Smooth muscle cell (in vitro differentiated cells): Measurements from ENCODE around the gene HDAC9. TPM values are rescaled to one million over a fixed set of nuclear protein-coding genes. Genes with fewer than 3 reads are reported as not detected.

Experiments
- DNase-seq: peaks from one replicate; lab custom pipeline; 2025; ENCODE audit not compliant: unreplicated experiment; lab: John Stamatoyannopoulos, UW
- H2AFZ ChIP-seq: fragments of 200-600 bp; sonication (generic); 2 replicates; pipeline ENCODE4 v1.6.0; 2016; ENCODE audit warnings: antibody characterized with exemption, low read depth, mild to moderate bottlenecking
- H3F3A ChIP-seq: fragments of 200-600 bp; sonication (generic); 2 replicates; pipeline ENCODE4 v1.6.0; 2017; ENCODE audit warnings: antibody characterized with exemption, low read depth
- H3K27ac ChIP-seq: fragments of 200-600 bp; sonication (generic); 2 replicates; pipeline ENCODE4 v1.5.1; 2016; ENCODE audit warnings: low read depth, mild to moderate bottlenecking
- H3K27me3 ChIP-seq: fragments of 200-600 bp; sonication (generic); 2 replicates; pipeline ENCODE4 v1.6.1; 2016; ENCODE audit warnings: low read depth, mild to moderate bottlenecking
- H3K36me3 ChIP-seq: fragments of 200-600 bp; sonication (generic); 2 replicates; pipeline ENCODE4 v1.5.1; 2016; ENCODE audit warnings: low read depth
- H3K4me1 ChIP-seq: fragments of 200-600 bp; sonication (generic); 2 replicates; pipeline ENCODE4 v1.5.1; 2016; ENCODE audit warnings: low read depth
- H3K4me2 ChIP-seq: fragments of 200-600 bp; sonication (generic); 2 replicates; pipeline ENCODE4 v1.6.0; 2016; ENCODE audit warnings: mild to moderate bottlenecking
- H3K4me3 ChIP-seq: fragments of 200-600 bp; sonication (generic); 2 replicates; pipeline ENCODE4 v1.5.1; 2016; ENCODE audit warnings: mild to moderate bottlenecking
- H3K79me2 ChIP-seq: fragments of 200-600 bp; sonication (generic); 2 replicates; pipeline ENCODE4 v1.6.0; 2016; ENCODE audit warnings: low read depth, mild to moderate bottlenecking
- H3K9ac ChIP-seq: fragments of 200-600 bp; sonication (generic); 2 replicates; pipeline ENCODE4 v1.6.0; 2016; ENCODE audit warnings: low read depth
- H3K9me3 ChIP-seq: fragments of 200-600 bp; sonication (generic); replicated peaks from 2 replicates; pipeline ENCODE4 v1.5.1; 2016; ENCODE audit warnings: low read depth
- H4K20me1 ChIP-seq: fragments of 200-600 bp; sonication (generic); 2 replicates; pipeline ENCODE4 v1.6.0; 2016; ENCODE audit warnings: low read depth
- WGBS: methylation state at CpG from one replicate; pipeline ENCODE4 v1.1.7; 2016; ENCODE audit warnings: low lambda C conversion rate; 5-methylcytosine and 5-hydroxymethylcytosine counted together
- polyA plus RNA-seq: library from polyadenylated mRNA; unstranded; fragments of >200 nt; fragmentation: Nextera tagmentation; extraction: Ambion mirVana; gene quantifications from 2 replicates; pipeline ENCODE4 v1.2.1, GENCODE V29; 2016
- total RNA-seq: library from RNA; depleted of rRNA; stranded (reverse); fragments of >200 nt; gene quantifications from 2 replicates; pipeline ENCODE4 v1.2.3, GENCODE V29; 2014
- TF ChIP-seq, protein P1 (sequence below): fragments of 200-600 bp; sonication (generic); IDR thresholded peaks from 2 replicates; pipeline ENCODE4 v1.5.1; 2017; ENCODE audit warnings: borderline replicate concordance, mild to moderate bottlenecking, antibody characterized with exemption; ENCODE audit not compliant: insufficient read depth, poor library complexity, severe bottlenecking

HDAC9 gene
- total and polyA plus RNA-seq, 2 experiments from 2014 or later: 2.2 to 7.1 TPM

DNA sequence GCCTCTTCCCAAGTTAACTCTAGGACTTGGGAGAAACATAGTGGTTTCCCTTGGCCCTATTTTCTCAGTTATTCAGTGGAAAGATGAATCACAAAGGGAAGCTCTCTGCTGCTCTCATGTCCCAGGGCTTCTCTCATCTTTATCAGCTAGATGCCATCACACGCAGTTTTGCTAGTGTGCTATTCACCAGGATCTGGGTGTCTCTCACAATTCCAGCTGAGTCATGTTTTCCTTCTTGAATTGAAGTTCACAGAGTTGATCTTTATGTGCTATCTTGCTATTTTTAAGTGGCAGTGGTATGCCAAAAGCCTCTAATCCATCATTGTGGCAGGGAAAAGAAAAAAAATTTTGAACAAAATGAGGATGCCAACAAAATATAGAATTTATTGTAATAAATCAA is 520.6 kb downstream of the HDAC9 start:
- TF ChIP-seq, protein P1, sequence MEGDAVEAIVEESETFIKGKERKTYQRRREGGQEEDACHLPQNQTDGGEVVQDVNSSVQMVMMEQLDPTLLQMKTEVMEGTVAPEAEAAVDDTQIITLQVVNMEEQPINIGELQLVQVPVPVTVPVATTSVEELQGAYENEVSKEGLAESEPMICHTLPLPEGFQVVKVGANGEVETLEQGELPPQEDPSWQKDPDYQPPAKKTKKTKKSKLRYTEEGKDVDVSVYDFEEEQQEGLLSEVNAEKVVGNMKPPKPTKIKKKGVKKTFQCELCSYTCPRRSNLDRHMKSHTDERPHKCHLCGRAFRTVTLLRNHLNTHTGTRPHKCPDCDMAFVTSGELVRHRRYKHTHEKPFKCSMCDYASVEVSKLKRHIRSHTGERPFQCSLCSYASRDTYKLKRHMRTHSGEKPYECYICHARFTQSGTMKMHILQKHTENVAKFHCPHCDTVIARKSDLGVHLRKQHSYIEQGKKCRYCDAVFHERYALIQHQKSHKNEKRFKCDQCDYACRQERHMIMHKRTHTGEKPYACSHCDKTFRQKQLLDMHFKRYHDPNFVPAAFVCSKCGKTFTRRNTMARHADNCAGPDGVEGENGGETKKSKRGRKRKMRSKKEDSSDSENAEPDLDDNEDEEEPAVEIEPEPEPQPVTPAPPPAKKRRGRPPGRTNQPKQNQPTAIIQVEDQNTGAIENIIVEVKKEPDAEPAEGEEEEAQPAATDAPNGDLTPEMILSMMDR: no peak
- no peak overlapping the region for H3K9ac ChIP-seq
- H3K27me3 ChIP-seq: no peaks in the 10 kb centered on the region
- H3K27ac ChIP-seq: no peak overlapping the region
- no peak overlapping the region for H2AFZ ChIP-seq
- no peak overlapping the region for H3K4me2 ChIP-seq
- H3K79me2 ChIP-seq: no peaks in the 10 kb centered on the region
- H3F3A ChIP-seq: peaks cover 4% of the 10 kb centered on the region
- H3K4me1 ChIP-seq: no peaks in the 10 kb centered on the region
- H3K9me3 ChIP-seq: peaks cover 8% of the 10 kb centered on the region
- WGBS: 17% methylated on average over 1 of the region's 1 CpG
- H4K20me1 ChIP-seq: no peaks in the 10 kb centered on the region
- no peak for DNase-seq
- H3K36me3 ChIP-seq: no peaks in the 10 kb centered on the region
- no peak overlapping the region for H3K4me3 ChIP-seq

DNA sequence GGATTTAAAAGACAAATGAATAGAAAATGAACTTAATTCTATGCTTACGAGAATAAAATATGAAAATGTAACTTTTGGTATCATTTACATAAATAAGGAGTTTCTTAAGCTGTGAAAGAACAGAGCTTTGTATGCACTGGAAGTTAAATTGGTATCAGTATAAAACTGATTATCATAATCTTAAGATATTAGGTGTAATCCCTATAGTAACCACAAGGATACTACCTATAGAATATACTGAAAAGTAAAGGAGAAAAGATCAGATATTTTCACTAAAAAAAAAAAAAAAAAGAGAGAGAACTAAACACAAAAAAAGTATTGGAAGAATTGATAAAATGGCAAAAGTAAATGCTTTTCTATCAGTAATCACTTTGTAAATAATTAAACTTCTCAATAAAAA is 521.8 kb downstream of the HDAC9 start:
- Histone ChIP-seq H3K4me3 (no peak overlapping the region), H3K9me3 (peaks cover 8% of the 10 kb centered on the region), H3K9ac (no peak overlapping the region), H3K4me1 (no peaks in the 10 kb centered on the region), H3K4me2 (no peak overlapping the region), H3K27ac (no peak overlapping the region), H4K20me1 (no peaks in the 10 kb centered on the region), H2AFZ (no peak overlapping the region), H3K36me3 (no peaks in the 10 kb centered on the region), H3F3A (peaks cover 4% of the 10 kb centered on the region), H3K27me3 (no peaks in the 10 kb centered on the region), H3K79me2 (no peaks in the 10 kb centered on the region)
- TF ChIP-seq, protein P1: peak; percentile 4
- 100% methylated on average over 1 of the region's 1 CpG for WGBS
- no peak for DNase-seq

DNA sequence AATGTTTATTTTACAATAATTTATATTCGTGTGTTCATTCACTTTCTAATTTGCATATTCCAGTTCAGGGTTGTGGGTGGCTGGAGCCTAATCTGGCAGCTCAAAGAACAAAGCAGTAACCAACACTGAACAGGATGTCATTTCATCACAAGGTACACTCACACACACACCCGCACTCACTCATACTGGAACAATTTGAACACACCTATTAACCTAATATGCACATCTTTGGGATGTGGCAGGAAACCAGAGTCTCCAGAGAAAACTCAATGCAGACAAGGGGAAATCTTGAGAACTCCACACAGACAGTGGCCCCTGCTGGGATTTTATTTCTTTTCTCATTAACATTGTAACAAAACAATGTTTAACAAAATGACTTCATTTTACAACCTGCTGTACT is 524.5 kb downstream of the HDAC9 start:
- no peak overlapping the region for H2AFZ ChIP-seq
- no peaks in the 10 kb centered on the region for H4K20me1 ChIP-seq
- no peaks in the 10 kb centered on the region for H3K36me3 ChIP-seq
- no peak overlapping the region for H3K9ac ChIP-seq
- H3K79me2 ChIP-seq: no peaks in the 10 kb centered on the region
- H3K9me3 ChIP-seq: peaks cover 8% of the 10 kb centered on the region
- no peak for DNase-seq
- WGBS: 87% methylated on average over 2 of the region's 2 CpGs
- no peak overlapping the region for H3K27ac ChIP-seq
- H3K27me3 ChIP-seq: no peaks in the 10 kb centered on the region
- no peak overlapping the region for H3K4me3 ChIP-seq
- peaks cover 7% of the 10 kb centered on the region for H3F3A ChIP-seq
- H3K4me1 ChIP-seq: no peaks in the 10 kb centered on the region
- no peak overlapping the region for H3K4me2 ChIP-seq
- TF ChIP-seq, protein P1: no peak

DNA sequence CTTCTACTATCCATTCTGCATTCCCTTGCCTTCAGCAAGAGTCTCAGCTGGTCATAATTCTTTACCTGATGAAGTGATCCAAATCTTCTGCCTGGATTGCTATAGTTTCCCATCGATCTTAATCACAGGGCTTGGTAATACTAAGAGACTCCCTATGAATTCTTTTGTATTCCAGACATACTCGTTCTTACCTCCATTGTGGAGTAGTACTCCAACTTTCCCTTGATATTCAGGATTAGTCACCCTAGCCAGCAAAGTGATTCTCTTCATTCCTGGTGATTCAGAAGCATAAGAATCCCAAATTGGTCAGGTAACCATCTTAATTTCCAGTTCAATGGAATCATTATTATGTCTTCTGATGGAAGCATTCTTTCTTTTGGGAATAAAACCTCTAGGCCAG is 525.2 kb downstream of the HDAC9 start:
- Histone ChIP-seq H3F3A (peaks cover 7% of the 10 kb centered on the region), H3K4me2 (no peak overlapping the region), H3K4me1 (no peaks in the 10 kb centered on the region), H3K36me3 (no peaks in the 10 kb centered on the region), H4K20me1 (no peaks in the 10 kb centered on the region), H3K79me2 (no peaks in the 10 kb centered on the region), H2AFZ (no peak overlapping the region), H3K9me3 (peaks cover 8% of the 10 kb centered on the region), H3K27ac (peak overlapping the region; percentile 1), H3K9ac (no peak overlapping the region), H3K4me3 (no peak overlapping the region), H3K27me3 (no peaks in the 10 kb centered on the region)
- TF ChIP-seq, protein P1: no peak
- DNase-seq: no peak
- WGBS: 55% methylated on average over 2 of the region's 2 CpGs
